K562 (cell line): ENCODE data around the gene DIPK1B. TPM values are rescaled to one million over a fixed set of nuclear protein-coding genes. Genes with fewer than 3 reads are reported as not detected.

Experiments
- ATAC-seq: fragments of 200-7000 bp; cut with Tn5 transposase; 3 replicates; pipeline ENCODE4 v1.9.1; 2020; ENCODE audit warnings: moderate library complexity
- BruUV-seq: library from RNA; stranded (reverse); fragments of 400-500 nt; replicated peaks from 2 replicates; lab custom pipeline; 2021; lab: Mats Ljungman, UMichigan
- CTCF ChIA-PET: fragments of 300-600 bp; formaldehyde crosslinking; extraction: SDS; loops from one replicate; lab custom pipeline; 2021; ENCODE audit warnings: low intra/inter-chr PET ratio; lab: Yijun Ruan, JAX
- POLR2A ChIA-PET: fragments of 300-600, 350-650 bp; sonication (Branson Sonifier 250); formaldehyde crosslinking; extraction: SDS; loops from one replicate; lab custom pipeline; 2021; ENCODE audit warnings: antibody characterized with exemption, inconsistent platforms; lab: Yijun Ruan, JAX
- DNase-seq, 4 experiments: peaks; one replicate each; pipeline versions ENCODE4 v3.0.0 to v3.0.0-alpha.2; 2011 to 2018; ENCODE audit warnings: low spot score in 3 of 4, mixed read lengths in 3 of 4; ENCODE audit errors: extremely low read depth in 1 of 4
- FAIRE-seq: peaks from 2 replicates; lab custom pipeline; 2011; peaks lifted over from hg19 to GRCh38; lab: Jason Lieb, UNC
- H2AFZ ChIP-seq: 2 replicates; pipeline ENCODE4 v1.6.0; 2011; ENCODE audit warnings: low read depth, low read length, control low read depth, inconsistent platforms
- H3K27ac ChIP-seq: fragments of 200-600 bp; 3 replicates; pipeline ENCODE4 v1.8.0; 2011; ENCODE audit warnings: low read depth, mild to moderate bottlenecking, control low read depth, inconsistent platforms, low read length, moderate library complexity, mixed read lengths; ENCODE audit errors: extremely low read depth
- H3K27me3 ChIP-seq, 2 experiments: fragments of 300-600 bp in 1 of 2; 2 replicates in 1 of 2; 3 replicates in 1 of 2; pipeline versions ENCODE4 v1.6.0 to v1.8.0; 2011; ENCODE audit warnings: inconsistent platforms in 2 of 2, low read length in 2 of 2, mild to moderate bottlenecking in 1 of 2, mixed read lengths in 1 of 2, moderate library complexity in 1 of 2; ENCODE audit not compliant: control insufficient read depth in 2 of 2, insufficient read depth in 2 of 2
- H3K36me3 ChIP-seq: fragments of 300-600 bp; 3 replicates; pipeline ENCODE4 v1.8.0; 2011; ENCODE audit warnings: mild to moderate bottlenecking, low read length, inconsistent platforms; ENCODE audit not compliant: control insufficient read depth, insufficient read depth
- H3K4me1 ChIP-seq, 2 experiments: fragments of 200-600 bp in 1 of 2; replicated peaks in 1 of 2; 2 replicates in 1 of 2; 3 replicates in 1 of 2; pipeline versions ENCODE4 v1.5.1 to v1.8.0; 2011; ENCODE audit warnings: inconsistent platforms in 2 of 2, low read length in 2 of 2, mild to moderate bottlenecking in 1 of 2, mixed read lengths in 1 of 2, moderate library complexity in 1 of 2; ENCODE audit not compliant: control insufficient read depth in 2 of 2, insufficient read depth in 2 of 2
- H3K4me2 ChIP-seq: 2 replicates; pipeline ENCODE4 v1.6.1; 2011; ENCODE audit warnings: low read length, control low read depth, inconsistent platforms, mixed read lengths; ENCODE audit not compliant: insufficient read depth
- H3K4me3 ChIP-seq: fragments of 200-600 bp; sonication (generic), shearing (Covaris generic); 2 replicates; pipeline ENCODE4 v1.5.1; 2016; ENCODE audit warnings: control low read depth, inconsistent platforms
- H3K79me2 ChIP-seq: fragments of 200-600 bp; 3 replicates; pipeline ENCODE4 v1.8.0; 2011; ENCODE audit warnings: low read length, inconsistent platforms; ENCODE audit not compliant: control insufficient read depth, insufficient read depth
- H3K9ac ChIP-seq, 2 experiments: 2 replicates each; pipeline versions ENCODE4 v1.6.0 to v1.6.1; 2011; ENCODE audit warnings: low read depth in 2 of 2, low read length in 2 of 2, control low read depth in 1 of 2, inconsistent platforms in 1 of 2, mild to moderate bottlenecking in 1 of 2, mixed read lengths in 1 of 2; ENCODE audit not compliant: insufficient read depth in 1 of 2
- H3K9me1 ChIP-seq: one replicate; pipeline ENCODE4 v1.6.0; 2011; ENCODE audit warnings: inconsistent platforms, mild to moderate bottlenecking, low read length, moderate library complexity; ENCODE audit not compliant: control insufficient read depth, insufficient read depth
- H3K9me3 ChIP-seq: replicated peaks from 2 replicates; pipeline ENCODE4 v1.5.1; 2011; ENCODE audit warnings: low read depth, low read length, inconsistent platforms; ENCODE audit not compliant: control insufficient read depth, insufficient read depth
- H4K20me1 ChIP-seq: replicated peaks from 2 replicates; pipeline ENCODE4 v1.6.1; 2011; ENCODE audit warnings: low read length, inconsistent platforms, mixed read lengths; ENCODE audit not compliant: control insufficient read depth, insufficient read depth
- ETV5 ChIP-seq: sonication (generic); formaldehyde crosslinking; IDR thresholded peaks from 2 replicates; pipeline ENCODE4 v1.4.0; 2020; ENCODE audit warnings: low read depth, mild to moderate bottlenecking, missing genetic modification reagents
- GTF2F1 ChIP-seq: IDR thresholded peaks from 2 replicates; pipeline ENCODE4 v1.6.1; 2011; ENCODE audit warnings: low read depth, low read length, improper control_type of control experiment
- NCOR1 ChIP-seq: fragments of 450-650 bp; IDR thresholded peaks from 2 replicates; pipeline ENCODE4 v1.6.1; 2016; ENCODE audit warnings: mild to moderate bottlenecking, moderate library complexity
- PCBP1 ChIP-seq: fragments of 200-400 bp; formaldehyde crosslinking; IDR thresholded peaks from 2 replicates; pipeline ENCODE4 v1.6.1; 2018; ENCODE audit warnings: mild to moderate bottlenecking, low read depth, low read length; ENCODE audit not compliant: poor library complexity, severe bottlenecking
- RAD51 ChIP-seq: fragments of 450-650 bp; IDR thresholded peaks from 2 replicates; pipeline ENCODE4 v1.7.1; 2016; ENCODE audit warnings: low read depth, mild to moderate bottlenecking, borderline replicate concordance
- RUNX1 ChIP-seq: sonication (generic); IDR thresholded peaks from 2 replicates; pipeline ENCODE4 v1.6.1; 2016; ENCODE audit warnings: antibody characterized with exemption, low read depth
- TRIM24 ChIP-seq, 2 experiments: fragments of 450-650 bp; IDR thresholded peaks; 2 replicates each; pipeline ENCODE4 v1.6.1; 2016
- ZNF263 ChIP-seq: sonication (generic); formaldehyde crosslinking; IDR thresholded peaks from 2 replicates; pipeline ENCODE4 v1.8.0; 2022; ENCODE audit warnings: mild to moderate bottlenecking, missing genetic modification reagents, borderline replicate concordance
- WGBS: fragments of 100-300 bp; shearing (Covaris generic); methylation state at CpG from one replicate; pipeline ENCODE4 v1.1.6; 2016; ENCODE audit warnings: low coverage, mixed read lengths; ENCODE audit not compliant: insufficient coverage; ENCODE audit errors: missing lambda C conversion rate; 5-methylcytosine and 5-hydroxymethylcytosine counted together
- in situ Hi-C: fragments of 300-500 bp; cut with MboI; formaldehyde crosslinking; loops from 4 replicates; pipeline ENCODE4 v1.15.0; 2018; ENCODE audit warnings: inconsistent platforms, mixed read lengths
- intact Hi-C: fragments of 100-400 bp; cut with micrococcal nuclease; formaldehyde crosslinking; loops from 2 replicates; pipeline ENCODE4 v1.14.2; 2022
- polyA plus RNA-seq, 8 experiments: library from polyadenylated mRNA; depleted of rRNA in 4 of 8; stranded (reverse) in 5 of 8; unstranded in 3 of 8; fragments of >200 nt; fragmentation: Nextera tagmentation in 2 of 8; fragmentation: Illumina TruSeq in 1 of 8; extraction: Ambion mirVana in 2 of 8; extraction: Trizol in 1 of 8; gene quantifications; 2 replicates each; pipeline versions ENCODE4 v1.2.1 to v1.2.3, GENCODE V29; 2011 to 2014; ENCODE audit warnings: inconsistent platforms in 1 of 8, missing spikeins in 1 of 8
- total RNA-seq, 7 experiments: library from RNA; depleted of rRNA in 6 of 7; stranded (reverse); fragments of >200 nt in 6 of 7; fragmentation: Illumina TruSeq in 2 of 7; extraction: Trizol in 2 of 7; gene quantifications; 2 replicates each; pipeline versions ENCODE4 v1.2.1 to v1.2.3, GENCODE V29; 2011 to 2021; ENCODE audit warnings: low replicate concordance in 1 of 7
- TF ChIP-seq, protein P1 (sequence below): fragments of 450-650 bp; formaldehyde crosslinking; IDR thresholded peaks from 2 replicates; pipeline ENCODE4 v1.4.0; 2020; ENCODE audit warnings: mild to moderate bottlenecking, mixed read lengths
- TF ChIP-seq, protein P2 (sequence below): sonication (generic); formaldehyde crosslinking; IDR thresholded peaks from 2 replicates; pipeline ENCODE4 v1.5.0; 2020; ENCODE audit warnings: missing genetic modification reagents
- TF ChIP-seq, protein P3 (sequence below): sonication (generic); formaldehyde crosslinking; IDR thresholded peaks from 2 replicates; pipeline ENCODE4 v1.8.0; 2022; ENCODE audit warnings: missing genetic modification reagents, mild to moderate bottlenecking, moderate library complexity, borderline replicate concordance
- TF ChIP-seq, protein P4 (sequence below): fragments of 250-450 bp; sonication (Bioruptor Pico); IDR thresholded peaks from 2 replicates; pipeline ENCODE4 v1.4.0; 2020; ENCODE audit warnings: borderline replicate concordance
- TF ChIP-seq, protein P5 (sequence below): sonication (generic); formaldehyde crosslinking; IDR thresholded peaks from 2 replicates; pipeline ENCODE4 v1.9.0; 2022; ENCODE audit warnings: mild to moderate bottlenecking, missing genetic modification reagents

The DIPK1B gene
- total and polyA plus RNA-seq, 9 of the 15 experiments (the other 6 are each of a cell fraction or from before 2014, with no cell fraction given), result 0.08 to 22.3 (median 5.9) TPM

DNA sequence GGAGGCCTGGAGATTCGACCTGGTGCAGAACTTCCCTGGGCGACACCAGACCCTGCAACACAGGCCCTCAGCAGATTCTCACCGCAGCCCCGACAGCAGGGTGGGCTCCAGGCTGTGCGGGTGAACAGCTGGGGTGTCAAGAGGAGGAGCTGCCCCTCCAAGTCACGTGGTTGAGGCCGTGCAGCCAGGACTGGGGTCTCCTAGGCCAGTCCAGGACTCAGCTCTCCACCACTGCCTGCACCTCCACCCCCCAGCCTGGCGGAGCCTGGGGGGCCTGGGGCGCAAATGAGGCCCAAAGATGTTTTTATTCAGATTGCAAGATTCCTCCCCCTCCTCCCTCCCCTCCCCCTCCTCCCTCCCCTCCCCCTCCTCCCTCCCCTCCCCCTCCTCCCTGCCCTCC is 15.9 kb upstream of the DIPK1B start:
- peak overlapping the region in 1 of 2 experiments; percentile 61; a peak in 1 of 4 replicates for H3K9ac ChIP-seq
- ChIA-PET POLR2A (interaction anchor here (1.0 to 1.2 kb wide), 2 partner anchors 11 to 12 kb away, joined by 3 read pairs; no protein-coding TSS in a partner anchor), CTCF (no interaction called here)
- TF ChIP-seq, protein P1, sequence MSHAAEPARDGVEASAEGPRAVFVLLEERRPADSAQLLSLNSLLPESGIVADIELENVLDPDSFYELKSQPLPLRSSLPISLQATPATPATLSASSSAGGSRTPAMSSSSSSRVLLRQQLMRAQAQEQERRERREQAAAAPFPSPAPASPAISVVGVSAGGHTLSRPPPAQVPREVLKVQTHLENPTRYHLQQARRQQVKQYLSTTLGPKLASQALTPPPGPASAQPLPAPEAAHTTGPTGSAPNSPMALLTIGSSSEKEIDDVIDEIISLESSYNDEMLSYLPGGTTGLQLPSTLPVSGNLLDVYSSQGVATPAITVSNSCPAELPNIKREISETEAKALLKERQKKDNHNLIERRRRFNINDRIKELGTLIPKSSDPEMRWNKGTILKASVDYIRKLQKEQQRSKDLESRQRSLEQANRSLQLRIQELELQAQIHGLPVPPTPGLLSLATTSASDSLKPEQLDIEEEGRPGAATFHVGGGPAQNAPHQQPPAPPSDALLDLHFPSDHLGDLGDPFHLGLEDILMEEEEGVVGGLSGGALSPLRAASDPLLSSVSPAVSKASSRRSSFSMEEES, result peak; percentile 62
- TF ChIP-seq, protein P2, sequence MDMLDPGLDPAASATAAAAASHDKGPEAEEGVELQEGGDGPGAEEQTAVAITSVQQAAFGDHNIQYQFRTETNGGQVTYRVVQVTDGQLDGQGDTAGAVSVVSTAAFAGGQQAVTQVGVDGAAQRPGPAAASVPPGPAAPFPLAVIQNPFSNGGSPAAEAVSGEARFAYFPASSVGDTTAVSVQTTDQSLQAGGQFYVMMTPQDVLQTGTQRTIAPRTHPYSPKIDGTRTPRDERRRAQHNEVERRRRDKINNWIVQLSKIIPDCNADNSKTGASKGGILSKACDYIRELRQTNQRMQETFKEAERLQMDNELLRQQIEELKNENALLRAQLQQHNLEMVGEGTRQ (CRISPR knock-in tag), result peak; percentile 24; the same call in 1 of the 2 replicates
- no peak for TF ChIP-seq ETV5
- TF ChIP-seq, protein P3, sequence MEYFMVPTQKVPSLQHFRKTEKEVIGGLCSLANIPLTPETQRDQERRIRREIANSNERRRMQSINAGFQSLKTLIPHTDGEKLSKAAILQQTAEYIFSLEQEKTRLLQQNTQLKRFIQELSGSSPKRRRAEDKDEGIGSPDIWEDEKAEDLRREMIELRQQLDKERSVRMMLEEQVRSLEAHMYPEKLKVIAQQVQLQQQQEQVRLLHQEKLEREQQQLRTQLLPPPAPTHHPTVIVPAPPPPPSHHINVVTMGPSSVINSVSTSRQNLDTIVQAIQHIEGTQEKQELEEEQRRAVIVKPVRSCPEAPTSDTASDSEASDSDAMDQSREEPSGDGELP, result peak; percentile 74
- TF ChIP-seq, protein P4, sequence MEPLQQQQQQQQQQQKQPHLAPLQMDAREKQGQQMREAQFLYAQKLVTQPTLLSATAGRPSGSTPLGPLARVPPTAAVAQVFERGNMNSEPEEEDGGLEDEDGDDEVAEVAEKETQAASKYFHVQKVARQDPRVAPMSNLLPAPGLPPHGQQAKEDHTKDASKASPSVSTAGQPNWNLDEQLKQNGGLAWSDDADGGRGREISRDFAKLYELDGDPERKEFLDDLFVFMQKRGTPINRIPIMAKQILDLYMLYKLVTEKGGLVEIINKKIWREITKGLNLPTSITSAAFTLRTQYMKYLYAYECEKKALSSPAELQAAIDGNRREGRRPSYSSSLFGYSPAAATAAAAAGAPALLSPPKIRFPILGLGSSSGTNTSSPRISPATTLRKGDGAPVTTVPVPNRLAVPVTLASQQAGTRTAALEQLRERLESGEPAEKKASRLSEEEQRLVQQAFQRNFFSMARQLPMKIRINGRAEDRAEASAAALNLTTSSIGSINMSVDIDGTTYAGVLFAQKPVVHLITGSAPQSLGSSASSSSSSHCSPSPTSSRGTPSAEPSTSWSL (CRISPR knock-in tag), result no peak
- TF ChIP-seq GTF2F1, result no peak
- TF ChIP-seq RAD51, result peak; percentile 57; the same call in 1 of the 2 replicates
- no peak for TF ChIP-seq RUNX1
- TF ChIP-seq, protein P5, sequence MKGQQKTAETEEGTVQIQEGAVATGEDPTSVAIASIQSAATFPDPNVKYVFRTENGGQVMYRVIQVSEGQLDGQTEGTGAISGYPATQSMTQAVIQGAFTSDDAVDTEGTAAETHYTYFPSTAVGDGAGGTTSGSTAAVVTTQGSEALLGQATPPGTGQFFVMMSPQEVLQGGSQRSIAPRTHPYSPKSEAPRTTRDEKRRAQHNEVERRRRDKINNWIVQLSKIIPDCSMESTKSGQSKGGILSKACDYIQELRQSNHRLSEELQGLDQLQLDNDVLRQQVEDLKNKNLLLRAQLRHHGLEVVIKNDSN (CRISPR knock-in tag), result peak; percentile 62
- no peak for TF ChIP-seq NCOR1
- peak; percentile 97 for TF ChIP-seq PCBP1
- peak; percentile 90 for TF ChIP-seq ZNF263 (CRISPR knock-in tag)
- TF ChIP-seq TRIM24 (IDR thresholded peaks at IDR 0.05), result no peak
- BruUV-seq, result no TSS peak
- FAIRE-seq (no peak), DNase-seq (no peak), ATAC-seq (no peak)
- no peak overlapping the region for H3K4me2 ChIP-seq
- WGBS, result 35% methylated on average over 9 of the region's 9 CpGs
- no peaks in the 10 kb centered on the region for H3K9me3 ChIP-seq
- H3K4me3 ChIP-seq, result no peak overlapping the region
- intact Hi-C loops, result no loop called here
- no peaks in the 10 kb centered on the region for H3K9me1 ChIP-seq
- no peaks in the 10 kb centered on the region for H3K36me3 ChIP-seq
- H3K27me3 ChIP-seq, result no peaks in the 10 kb centered on the region
- peaks cover 15 to 67% of the 10 kb centered on the region in 2 experiments; a peak in 4 of 5 replicates for H3K4me1 ChIP-seq
- no peak overlapping the region for H3K27ac ChIP-seq
- no peak overlapping the region for H2AFZ ChIP-seq
- in situ Hi-C loops, result no loop called here
- H4K20me1 ChIP-seq, result no peaks in the 10 kb centered on the region
- no peaks in the 10 kb centered on the region for H3K79me2 ChIP-seq
